ENCODE results near the gene LTBP2.

Gene LTBP2

DNA sequence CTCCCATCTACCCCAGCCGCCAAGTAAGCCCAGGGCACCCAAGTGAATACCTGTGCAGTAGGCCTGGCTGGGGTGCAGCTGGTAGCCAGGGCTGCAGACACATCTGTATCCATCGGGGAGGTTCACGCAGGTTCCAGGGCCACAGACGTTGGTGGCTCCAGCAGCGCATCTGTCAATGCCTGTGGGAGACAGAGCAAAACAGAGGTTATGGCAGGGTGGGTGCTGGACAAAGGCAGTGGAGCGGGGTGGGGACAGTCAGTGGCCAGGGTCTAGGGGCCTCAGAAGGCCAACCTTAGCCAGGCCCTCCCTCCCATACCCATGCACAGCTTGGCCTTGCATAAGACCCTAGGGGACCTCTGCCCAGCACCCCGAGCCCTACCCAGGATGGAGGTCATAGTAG, 89.3 kb downstream of the LTBP2 start:
- no peak for DNase-seq

- no peak for DNase-seq
Measured at GRCh38 chr14:74521756-74522155, 90.3 kb downstream of the LTBP2 start.

GRCh38 chr14:74519316-74520074, 92.5 kb downstream of the LTBP2 start:
- no peak for DNase-seq

DNA sequence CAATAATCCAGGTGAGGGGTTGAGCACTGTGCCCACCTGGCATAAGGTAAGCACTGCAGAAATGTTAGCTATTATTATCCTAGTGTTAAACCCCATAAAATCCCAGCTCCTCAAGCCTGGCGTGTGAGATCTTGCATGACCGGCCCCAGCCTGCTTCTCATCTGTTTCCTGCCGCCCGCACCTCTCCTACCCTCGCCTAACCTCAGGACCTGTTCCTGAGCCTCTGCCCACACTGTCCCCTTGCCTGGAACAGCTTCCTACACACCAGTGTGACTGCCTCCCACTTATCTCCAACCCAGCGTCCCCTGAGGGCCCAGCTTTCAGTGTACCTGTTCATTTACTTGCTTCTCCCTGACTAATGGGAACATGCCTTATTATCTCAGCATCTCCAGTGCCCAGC, 93.8 kb downstream of the LTBP2 start:
- no peak for DNase-seq

DNA sequence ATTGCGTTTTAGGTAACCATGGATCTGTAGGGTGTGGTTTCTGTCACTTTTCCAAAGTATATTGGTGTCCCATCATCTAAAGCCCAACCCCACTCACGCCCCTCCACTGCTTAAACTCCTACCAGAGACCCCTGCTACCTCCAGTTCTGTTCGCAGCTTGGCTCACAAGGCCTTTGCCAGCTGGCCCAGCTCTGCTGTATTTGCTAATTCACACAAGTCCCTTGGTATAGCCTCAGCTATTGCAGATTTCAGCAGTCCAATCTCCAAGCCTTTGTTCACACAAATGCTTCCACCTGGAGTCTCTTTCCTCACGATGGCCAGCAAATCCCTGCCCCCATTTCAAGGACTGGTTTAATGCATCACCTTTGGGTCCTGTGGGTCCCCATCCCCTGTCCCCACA, 94.3 kb downstream of the LTBP2 start:
- no peak for DNase-seq

DNA sequence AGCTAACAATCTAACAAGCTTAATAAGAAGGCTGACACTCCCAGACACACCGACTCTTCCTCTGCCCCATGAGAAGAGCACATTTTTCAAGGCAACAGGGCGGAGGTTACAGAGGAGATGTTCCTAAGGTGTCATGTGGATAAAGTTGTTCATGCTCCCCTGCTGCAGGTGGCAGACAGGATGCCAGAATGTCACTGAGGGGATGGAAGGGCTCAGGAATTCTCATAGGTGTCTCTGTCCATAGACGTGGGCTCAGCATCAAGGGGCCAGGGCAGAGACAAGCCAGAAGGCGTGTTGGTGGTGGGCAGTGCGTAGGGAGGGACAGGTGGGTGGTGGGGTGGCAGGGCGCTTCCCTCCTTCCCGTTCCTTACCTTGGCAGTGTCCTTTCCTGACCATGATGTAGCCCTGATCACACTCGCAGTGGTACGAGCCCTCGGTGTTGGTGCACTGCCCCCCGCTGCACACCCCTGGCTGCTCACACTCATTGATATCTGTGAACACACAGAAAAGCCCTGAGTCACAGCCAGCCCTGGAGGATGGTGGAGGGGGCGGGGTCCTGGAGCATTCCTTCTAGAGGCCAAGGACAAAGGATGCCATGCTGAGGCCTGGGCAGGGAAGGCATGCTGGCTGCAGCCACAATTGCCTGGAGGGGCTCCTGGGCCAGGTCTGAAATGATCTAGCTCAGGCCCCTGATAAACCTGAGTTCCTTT, 95.4 kb downstream of the LTBP2 start:
- DNase-seq, result no peak

DNA sequence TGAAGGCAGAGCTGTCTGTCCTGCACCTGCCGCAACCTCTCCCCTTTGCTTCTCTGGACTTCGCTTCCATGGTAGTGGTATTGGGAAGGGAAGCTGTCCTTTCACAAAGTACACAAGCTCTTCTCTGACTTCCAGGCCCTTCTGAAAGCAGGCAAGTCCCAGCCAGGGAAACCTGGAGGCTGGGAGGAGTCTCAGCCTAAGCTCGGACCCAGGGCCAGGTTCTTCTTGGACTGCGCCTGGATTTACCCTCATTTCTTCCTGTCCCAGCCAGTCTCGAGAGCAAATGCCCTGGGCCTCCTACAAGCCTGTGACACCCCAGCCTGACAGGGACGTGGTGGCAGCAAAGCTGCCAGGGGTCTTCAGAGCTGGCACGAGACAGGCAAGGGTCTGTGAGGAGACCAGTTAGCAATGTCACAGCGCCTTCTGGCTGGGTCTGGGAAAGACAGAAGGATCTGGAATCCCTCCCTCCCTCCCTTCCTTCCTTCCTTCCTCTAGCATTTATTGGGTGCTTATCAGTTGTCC, 96.1 kb downstream of the LTBP2 start:
- no peak for DNase-seq

- DNase-seq, result no peak
Measured at GRCh38 chr14:74514471-74514941, 97.5 kb downstream of the LTBP2 start.

- DNase-seq, result no peak
Measured at GRCh38 chr14:74511966-74512830, 99.8 kb downstream of the LTBP2 start.

- no peak for DNase-seq
Measured at GRCh38 chr14:74510959-74511409, 101.1 kb downstream of the LTBP2 start.

GRCh38 chr14:74510223-74510931, 101.7 kb downstream of the LTBP2 start:
- DNase-seq, result no peak

- DNase-seq, result no peak
Measured at GRCh38 chr14:74509587-74510222, 102.3 kb downstream of the LTBP2 start.

DNA sequence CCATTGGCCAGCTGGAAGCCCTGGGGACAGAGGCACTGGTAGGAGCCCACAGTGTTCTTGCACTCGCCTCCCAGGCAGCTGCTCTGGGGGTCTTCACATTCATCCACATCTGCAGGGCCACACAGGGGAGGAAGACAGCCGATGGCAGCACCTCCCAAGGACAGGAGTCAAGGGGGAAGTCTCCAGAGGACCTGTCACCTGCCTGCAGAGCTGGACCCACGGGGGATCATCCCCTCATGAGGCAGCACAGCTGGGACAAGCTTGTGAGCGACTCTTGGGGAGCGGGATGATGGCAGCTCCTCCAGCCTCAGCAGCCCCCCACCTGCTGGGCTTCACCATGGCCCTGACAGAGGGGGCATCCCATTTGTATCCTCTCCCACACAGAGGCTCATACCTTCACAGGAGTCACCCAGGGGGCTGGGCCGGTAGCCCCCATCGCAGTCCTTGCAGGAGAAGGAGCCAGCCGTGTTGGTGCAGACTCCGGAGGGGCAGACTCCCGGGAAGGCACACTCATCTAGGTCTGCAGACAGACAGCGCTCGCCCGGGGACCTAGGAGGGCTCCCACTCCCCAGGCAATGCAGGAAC, 103.1 kb downstream of the LTBP2 start:
- DNase-seq, result no peak

- DNase-seq, result no peak
Measured at GRCh38 chr14:74508292-74508731, 103.7 kb downstream of the LTBP2 start.

- DNase-seq, result no peak
Measured at GRCh38 chr14:74507840-74508239, 104.2 kb downstream of the LTBP2 start.

DNA sequence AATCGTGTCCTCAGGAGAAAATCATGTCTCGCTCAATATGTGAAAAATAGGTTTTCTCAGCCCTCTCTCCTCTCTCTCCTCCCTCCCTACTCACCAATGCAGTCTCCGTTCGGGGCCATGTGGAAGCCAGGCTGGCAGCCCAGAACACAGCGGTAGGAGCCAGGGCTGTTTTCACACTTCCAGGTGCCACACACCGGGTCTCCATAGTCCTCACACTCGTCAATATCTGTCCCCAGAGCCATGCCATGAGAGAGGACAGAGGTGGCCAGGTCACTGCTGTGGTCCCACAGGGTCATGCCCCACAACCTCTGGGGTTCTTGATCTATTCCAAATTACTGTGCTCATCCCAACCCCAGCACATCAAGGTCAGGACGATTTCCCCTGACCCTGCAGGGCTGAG, 105.0 kb downstream of the LTBP2 start:
- no peak for DNase-seq

- no peak for DNase-seq
Measured at GRCh38 chr14:74506411-74506851, 105.6 kb downstream of the LTBP2 start.

- no peak for DNase-seq
Measured at GRCh38 chr14:74505831-74506230, 106.2 kb downstream of the LTBP2 start.

- no peak for DNase-seq
Measured at GRCh38 chr14:74504874-74505720, 106.9 kb downstream of the LTBP2 start.

- DNase-seq, result no peak
Measured at GRCh38 chr14:74504412-74504811, 107.6 kb downstream of the LTBP2 start.

Data from stimulated activated CD4-positive, alpha-beta T cell treated with anti-CD3 and anti-CD28 coated beads, Interleukin-4, amount 100 ng/mL, for 24 hours (primary cell).